ENCODE measurements around the gene CDC25C. TPM values are rescaled to one million over a fixed set of nuclear protein-coding genes. Genes with fewer than 3 reads are reported as not detected.

CDC25C gene
- total and polyA plus RNA-seq, 9 of the 15 experiments (the other 6 are each of a cell fraction or from before 2014, with no cell fraction given) = 19.1 to 63.7 (median 31.9) TPM

GRCh38 chr5:138336952-138337684 is 5.5 kb upstream of the CDC25C start (continued):
- TF ChIP-seq THAP12 (CRISPR knock-in tag; IDR thresholded peaks at IDR 0.05) = no peak
- no peak for TF ChIP-seq CGGBP1 (CRISPR knock-in tag; IDR thresholded peaks at IDR 0.05)
- TF ChIP-seq BACH1 (tag; IDR thresholded peaks at IDR 0.05) = no peak
- TF ChIP-seq HMBOX1 (IDR thresholded peaks at IDR 0.05) = 0 out of 2 replicates have a peak, but pooled peaks have one; percentile 29
- no peak for TF ChIP-seq ZBTB2 (IDR thresholded peaks at IDR 0.05)
- no peak for TF ChIP-seq MBD2 (IDR thresholded peaks at IDR 0.05; ENCODE audit: borderline replicate concordance, low read depth)
- TF ChIP-seq TEAD2 (tag; IDR thresholded peaks at IDR 0.05) = no peak
- TF ChIP-seq TFAP4 (CRISPR knock-in tag; IDR thresholded peaks at IDR 0.05; ENCODE audit: borderline replicate concordance) = 0 out of 2 replicates have a peak, but pooled peaks have one; percentile 25
- TF ChIP-seq ID3 (CRISPR knock-in tag; IDR thresholded peaks at IDR 0.05) = no peak
- TF ChIP-seq ID3 (tag; IDR thresholded peaks at IDR 0.05) = 0 out of 2 replicates have a peak, but pooled peaks have one; percentile 35
- TF ChIP-seq ZNF436 (CRISPR knock-in tag; IDR thresholded peaks at IDR 0.05) = no peak
- TF ChIP-seq ZBTB34 (CRISPR knock-in tag; IDR thresholded peaks at IDR 0.05) = no peak
- no peak for TF ChIP-seq HMG20A (CRISPR knock-in tag; conservative IDR thresholded peaks at IDR 0.05)
- no peak for TF ChIP-seq FOS (IDR thresholded peaks at IDR 0.05; ENCODE audit: extremely low read depth, insufficient read length)
- no peak for TF ChIP-seq MCM5 (IDR thresholded peaks at IDR 0.05; ENCODE audit: low read depth)
- no peak for TF ChIP-seq SMC3 (conservative IDR thresholded peaks at IDR 0.05; ENCODE audit: insufficient read depth, low read depth, low read length)
- no peak for TF ChIP-seq PCBP1 (IDR thresholded peaks at IDR 0.05; ENCODE audit: low read depth, low read length, poor library complexity, severe bottlenecking)
- TF ChIP-seq TAF9B (IDR thresholded peaks at IDR 0.05; ENCODE audit: partially characterized antibody) = peak; percentile 12
- TF ChIP-seq CTBP1 (IDR thresholded peaks at IDR 0.05; ENCODE audit: borderline replicate concordance) = no peak

All from K562 (cell line).